HG03469 (cell line): Measurements from ENCODE around the gene MYZAP.
"Not testable (repeated sequence)": the region's sequence is repeated elsewhere in the genome, so short reads cannot be mapped to it uniquely, and the experiment has no call there.

ENCODE experiments used
- ATAC-seq: cut with Tn5 transposase; IDR thresholded peaks from one replicate; pipeline ENCODE4 v1.9.1; 2021; ENCODE audit warnings: mild to moderate bottlenecking, moderate library complexity, moderate number of reproducible peaks; ENCODE audit not compliant: unreplicated experiment

MYZAP gene

DNA sequence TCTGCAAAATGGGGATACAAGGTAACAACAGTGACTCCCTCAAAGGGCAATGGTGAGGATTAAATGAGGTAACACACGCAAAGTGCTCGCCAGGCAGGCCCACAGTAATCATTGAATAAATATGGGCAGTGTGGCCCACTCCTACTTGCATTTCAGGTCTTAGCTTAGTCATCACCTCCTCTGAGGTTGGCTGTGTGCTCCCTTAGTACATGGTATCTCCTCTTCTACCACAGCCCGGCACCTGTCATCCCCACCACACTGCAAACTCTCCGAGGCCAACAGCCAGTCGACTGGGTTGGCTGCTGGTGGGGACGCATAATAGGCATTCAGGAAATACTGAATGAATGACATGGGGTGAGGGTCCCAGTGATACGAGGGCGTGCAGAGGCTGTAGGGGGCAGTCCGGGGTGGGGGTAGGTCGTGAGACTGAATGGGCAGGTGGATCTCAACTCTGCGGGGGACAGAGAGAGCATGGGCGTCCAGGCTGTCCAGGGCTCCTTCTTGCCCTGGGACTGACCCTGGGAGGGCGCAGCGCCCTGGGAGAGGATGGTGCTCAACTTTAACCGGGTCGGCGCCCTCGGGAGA, 375 bp upstream of the MYZAP start:
- ATAC-seq: no peak

DNA sequence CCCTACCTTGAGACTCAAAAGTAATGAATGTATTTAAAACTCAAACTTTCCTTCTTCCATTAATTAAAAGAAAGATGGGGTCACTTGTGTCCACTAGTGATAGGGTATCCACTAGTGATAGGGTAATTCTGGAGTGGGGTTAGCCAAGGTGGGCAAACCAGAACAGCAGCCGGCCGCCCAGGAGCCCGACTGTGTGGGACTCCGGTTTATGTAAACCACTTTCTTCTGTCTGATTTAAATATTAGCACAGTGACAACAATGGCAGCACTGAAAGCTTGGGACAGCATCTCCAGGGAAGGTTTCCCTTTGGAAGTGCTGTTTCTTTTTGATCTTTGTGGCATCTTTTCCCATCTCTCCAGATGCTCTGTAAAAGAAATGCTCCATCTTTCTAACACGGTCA, 722 bp downstream of the MYZAP start:
- ATAC-seq: no peak

DNA sequence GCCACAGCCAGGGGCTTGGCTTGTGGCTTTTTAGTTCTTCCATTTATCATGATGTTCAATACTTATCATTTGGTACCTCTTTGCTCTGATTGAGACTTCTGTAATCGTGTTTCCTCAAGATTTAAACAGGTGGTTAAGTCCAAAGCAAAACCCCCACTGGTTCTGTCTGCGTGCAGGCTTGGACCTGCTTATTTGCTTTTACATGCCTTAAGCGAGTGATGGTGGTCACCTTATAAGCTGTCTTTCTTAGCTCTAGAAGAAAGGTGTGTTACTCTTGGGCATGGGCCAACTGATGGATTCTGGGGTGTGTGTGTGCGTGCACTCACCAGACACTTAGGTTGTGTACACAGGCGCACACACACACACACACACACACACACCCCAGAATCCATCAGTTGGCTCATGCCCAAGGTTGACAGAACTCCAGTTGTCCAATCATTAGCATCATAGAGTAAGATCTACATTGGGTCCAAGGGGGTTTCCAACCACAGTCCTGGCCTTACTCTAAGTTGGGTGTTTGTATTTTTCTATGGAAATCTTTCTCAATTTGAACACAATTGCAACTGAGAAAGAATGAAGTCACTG, 1.2 kb downstream of the MYZAP start:
- ATAC-seq: no peak

DNA sequence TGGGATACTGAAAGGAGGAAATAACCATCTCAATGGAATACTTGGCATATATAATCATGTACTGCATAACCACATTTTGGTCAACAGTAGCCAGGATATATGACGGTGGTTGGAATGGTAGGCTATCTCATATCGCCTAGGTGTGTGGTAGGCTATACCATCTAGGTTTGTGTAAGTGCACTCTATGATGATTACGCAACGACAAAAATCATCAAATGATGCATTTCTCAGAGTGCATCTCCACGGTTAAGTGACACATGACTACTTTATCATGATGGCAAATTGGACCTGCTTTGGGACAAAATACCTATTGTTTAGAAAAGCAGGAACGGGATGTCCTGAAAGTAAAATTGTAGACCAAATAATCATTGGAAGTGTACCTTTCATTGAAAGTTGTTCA, 2.8 kb downstream of the MYZAP start:
- ATAC-seq: no peak

DNA sequence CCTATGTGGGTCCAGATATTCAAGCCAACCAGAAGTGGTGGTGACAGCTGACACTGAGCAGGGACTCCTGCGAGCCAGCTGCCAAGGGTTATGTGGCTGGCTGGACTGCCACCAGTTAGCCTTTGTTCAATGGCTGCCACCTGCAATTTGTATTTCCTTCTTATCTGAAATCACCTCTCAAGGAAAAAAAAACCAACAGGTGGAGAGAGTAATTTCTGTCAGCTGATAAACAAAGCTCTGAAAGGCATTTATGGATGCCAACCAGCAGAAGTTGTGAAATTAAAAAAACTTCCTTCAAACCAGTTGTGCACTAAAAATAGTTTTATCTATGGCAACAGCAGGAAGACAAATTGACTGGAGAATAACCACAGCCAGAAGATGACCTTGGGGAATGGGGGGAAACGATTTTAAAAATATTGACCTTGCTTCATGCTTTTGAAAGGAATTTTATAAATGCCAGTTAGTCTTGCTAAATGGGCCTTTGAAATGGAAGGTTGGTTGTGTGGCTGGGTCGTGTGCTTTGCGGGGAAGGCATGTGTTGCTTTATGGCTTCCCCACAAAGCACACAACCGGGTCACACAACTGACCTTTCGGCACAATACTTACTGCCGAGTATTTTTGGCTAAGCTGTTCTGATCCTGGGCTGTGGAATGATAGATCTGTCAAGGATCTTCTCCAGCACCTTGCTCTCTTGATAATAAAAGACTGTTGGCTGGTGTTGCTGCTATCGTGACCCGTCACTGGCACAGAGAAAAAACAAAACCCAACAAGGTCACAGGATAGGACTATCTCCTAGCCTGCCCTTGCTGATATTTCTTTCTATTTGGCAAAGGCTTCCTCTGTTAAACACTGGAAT, 3.5 kb downstream of the MYZAP start:
- ATAC-seq: no peak

DNA sequence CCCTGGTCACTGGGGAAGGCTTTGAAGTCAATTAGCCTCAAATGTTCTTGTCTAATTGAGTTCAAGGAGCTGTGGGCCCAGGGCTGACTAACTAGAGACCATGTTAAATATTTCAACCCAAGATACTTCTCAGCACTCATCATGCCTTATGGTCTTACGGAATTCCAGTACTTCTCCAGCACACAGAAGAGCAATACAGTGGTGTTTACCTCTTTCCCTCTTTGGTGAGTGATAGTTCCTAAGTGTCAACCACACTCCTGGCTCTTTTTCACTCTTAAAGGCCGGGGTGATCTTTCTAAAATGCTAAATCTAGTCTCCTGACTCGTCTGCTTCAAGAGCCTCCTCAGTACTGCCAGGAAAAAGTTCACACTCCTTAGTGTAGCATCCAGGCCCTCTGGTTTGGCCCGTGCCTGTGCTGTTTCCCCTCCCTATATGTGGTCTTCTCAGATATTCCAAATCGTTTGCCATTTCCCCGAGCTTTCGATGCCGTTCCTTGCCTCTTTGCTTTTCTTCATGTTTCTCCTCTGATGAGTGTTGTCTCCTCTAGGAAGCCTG, 4.7 kb downstream of the MYZAP start:
- ATAC-seq: no peak

DNA sequence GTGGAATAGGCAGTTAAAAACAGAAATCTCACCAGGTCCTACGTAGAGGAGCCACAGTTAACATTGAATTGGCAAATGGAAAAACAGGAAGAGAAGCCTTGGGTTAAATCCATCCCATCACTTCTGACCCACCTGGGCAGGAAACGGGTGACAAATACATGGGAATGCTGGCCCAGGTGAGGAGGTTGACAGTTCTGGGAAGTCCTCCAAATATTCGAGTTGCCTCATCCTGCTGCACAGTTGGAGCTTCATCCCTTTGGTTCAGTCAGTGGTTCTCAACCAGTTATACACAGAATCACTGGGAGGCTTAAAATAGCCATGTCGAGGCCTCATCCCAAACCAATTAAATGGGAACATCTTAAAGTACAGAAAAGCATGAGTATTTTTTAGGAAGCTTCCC, 5.3 kb downstream of the MYZAP start:
- no peak for ATAC-seq

DNA sequence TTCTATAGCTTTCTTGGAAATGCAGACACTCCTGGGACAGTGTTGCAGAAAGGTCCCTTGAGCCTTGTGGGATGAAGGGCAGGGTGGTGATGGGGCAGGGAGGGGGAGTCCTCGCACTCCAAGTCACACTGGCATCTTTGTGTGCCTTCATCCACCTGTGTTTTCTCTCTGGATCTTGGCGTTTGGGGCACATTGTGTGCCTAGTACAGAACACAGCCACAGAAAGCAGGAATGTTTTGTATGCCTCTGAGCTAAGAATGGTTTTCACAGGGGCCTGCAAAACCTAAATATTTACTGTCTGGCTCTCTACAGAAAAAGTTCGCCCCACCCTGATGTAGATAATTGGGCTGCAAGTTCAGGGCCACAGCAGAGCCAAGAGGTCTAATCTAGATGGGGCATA, 5.7 kb downstream of the MYZAP start:
- ATAC-seq: no peak

DNA sequence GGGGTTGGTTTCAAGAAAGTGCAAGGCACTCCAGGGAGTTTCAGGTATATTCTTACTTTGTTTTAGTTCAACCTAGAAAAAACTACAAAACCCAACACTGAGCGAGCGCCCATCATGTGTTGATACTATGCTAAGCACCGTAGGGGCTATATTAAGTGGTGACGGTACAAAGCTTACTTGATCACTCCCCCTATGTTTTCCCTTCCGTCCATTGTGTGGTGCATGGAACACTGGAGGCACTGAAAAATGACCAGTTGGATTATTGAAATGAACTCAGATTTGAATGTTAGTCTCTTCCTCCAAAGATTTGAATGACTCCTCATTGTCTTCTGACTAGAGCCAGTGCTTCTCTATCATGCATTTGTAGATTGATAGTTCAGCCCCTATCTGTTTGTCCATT, 6.6 kb downstream of the MYZAP start:
- ATAC-seq: no peak

DNA sequence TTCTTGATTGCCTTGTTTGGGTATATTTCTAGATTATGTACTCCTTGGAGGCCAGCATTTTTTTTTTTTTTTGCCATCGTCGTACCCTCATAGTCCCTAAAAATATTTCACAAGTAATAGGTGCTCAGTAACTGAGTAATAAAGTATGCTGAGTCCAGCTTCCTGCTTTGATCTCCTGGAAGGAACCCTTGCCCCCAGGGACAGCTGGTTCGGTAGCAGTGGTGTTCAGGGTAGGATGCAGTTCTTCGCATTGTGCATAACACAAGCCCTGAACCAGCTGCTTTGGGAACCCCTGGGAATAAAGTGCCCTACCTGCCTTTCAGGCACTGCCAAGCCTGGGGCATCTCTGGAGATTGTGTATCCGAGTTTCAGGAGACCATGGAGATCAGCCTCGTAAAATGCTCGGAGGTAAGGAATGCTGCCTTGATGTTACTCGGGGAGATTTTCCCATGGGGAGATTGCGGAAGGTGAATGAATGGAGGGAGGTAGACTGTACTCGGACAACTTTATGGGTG, 7.6 kb downstream of the MYZAP start:
- no peak for ATAC-seq

DNA sequence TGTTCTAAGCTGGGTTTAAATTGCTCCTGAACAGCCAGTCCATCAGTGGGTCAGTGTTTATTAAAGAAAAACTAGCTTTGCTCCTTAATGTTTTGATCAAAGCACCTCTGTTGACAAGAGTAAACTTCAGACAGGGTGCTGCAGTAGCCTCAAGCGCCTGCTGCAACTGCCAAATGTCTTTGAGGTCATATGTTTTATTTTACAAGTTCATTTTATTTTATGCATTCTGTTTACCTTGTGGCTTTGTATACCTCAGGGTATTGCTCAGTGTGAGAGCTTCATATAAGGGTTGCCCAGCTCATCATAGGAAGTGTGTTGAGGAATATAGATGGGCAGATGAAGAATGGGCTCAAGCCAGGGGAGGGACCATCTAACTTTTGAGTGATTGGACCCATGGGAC, 8.5 kb downstream of the MYZAP start:
- no peak for ATAC-seq

DNA sequence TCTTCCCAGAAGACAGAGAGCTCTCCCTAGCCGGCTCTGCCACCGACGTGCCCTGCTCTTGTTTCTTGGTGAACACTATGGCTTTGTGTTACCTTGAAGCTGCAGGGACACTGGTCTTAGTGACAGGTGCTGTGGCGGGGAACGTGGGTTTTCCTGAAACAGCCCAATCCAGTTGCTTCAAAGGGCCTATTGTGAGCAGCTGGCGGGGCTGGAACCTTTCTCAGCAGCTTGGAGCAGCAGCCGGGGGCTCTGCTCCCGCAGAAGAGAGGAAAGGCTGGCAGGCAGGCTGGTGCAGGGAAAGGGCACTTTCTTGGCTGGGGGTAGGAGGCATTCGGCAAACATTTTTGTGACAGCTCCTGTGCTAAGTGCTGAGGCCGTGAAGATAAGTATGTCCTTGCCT, 12.8 kb downstream of the MYZAP start:
- ATAC-seq: no peak

DNA sequence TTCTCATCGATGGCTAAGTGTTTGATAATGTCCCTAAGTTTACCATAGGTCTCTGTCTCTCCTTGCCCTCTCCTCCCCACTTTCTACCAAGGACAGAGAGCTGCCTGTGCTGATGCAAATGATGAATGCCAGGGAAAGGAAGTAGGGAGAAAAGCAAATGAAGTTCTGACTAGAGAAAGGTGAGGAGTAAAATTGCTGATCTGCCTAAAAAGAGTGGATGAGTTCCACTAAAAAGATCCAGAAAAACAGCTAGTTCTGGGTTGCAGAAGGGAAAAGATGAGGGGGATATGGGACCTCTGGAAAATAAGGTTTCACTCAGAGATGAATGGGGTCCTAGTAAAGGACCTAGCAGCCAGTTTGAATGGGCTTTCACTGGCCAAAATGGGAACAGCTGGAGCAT, 13.8 kb downstream of the MYZAP start:
- ATAC-seq: no peak

DNA sequence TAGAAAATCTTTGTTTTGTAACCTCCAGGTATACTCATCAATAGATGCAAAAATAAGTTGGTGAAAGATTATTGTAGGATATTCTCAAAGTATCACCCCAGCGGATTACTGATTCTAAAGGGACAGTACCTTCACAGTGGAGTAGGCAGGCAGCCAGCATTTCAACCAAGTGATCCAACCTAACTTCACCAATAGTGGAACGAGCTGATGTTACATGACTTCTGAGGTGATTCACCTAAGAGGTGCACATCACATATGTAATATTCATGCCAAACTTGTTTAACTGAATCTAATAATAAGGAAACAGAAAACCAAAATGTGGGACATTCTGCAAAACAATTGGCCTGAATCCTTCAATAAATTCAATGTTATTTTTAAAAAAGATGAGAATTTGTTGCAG, 14.3 kb downstream of the MYZAP start:
- ATAC-seq: no peak

DNA sequence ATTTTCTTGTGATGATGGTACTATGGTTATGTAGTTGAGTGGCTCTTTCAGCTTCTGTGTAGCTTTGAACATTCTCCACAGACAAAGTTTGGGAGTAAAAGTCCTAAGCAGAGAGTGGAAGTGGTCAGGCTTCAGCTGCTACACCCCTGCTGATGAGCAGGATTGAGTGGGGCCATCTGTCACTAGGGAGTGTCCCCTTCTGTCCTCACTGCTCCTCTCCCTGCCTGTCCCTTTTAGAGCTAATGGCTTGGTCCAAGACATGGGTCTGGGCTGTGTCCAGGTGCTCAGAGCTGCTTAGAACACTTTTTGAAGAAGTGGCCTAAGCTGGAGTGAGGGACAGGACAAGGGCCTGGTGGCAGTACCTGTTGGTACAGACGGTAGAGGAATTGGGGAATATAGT, 15.1 kb downstream of the MYZAP start:
- ATAC-seq: no peak

DNA sequence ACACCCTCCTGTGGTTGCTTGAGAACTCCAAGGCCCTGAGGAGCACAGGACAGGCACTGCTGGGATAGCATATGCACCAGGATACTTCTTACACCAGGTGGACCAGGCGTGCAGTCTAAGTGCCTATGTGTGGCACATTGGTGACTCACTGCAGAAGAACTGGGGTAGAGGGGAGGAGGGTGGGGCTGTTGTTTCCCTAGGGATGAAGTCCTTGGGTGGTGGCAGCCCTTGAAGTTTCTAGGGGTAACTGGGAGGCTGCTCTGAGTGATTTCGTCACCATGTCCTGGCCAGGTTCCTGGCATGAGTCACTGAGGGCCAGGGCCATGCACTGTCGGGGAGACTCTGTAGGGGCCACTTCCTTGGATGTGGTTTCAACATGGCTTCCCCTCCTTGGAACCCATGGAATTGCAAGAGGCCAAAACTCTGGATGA, 15.9 kb downstream of the MYZAP start:
- ATAC-seq: no peak

DNA sequence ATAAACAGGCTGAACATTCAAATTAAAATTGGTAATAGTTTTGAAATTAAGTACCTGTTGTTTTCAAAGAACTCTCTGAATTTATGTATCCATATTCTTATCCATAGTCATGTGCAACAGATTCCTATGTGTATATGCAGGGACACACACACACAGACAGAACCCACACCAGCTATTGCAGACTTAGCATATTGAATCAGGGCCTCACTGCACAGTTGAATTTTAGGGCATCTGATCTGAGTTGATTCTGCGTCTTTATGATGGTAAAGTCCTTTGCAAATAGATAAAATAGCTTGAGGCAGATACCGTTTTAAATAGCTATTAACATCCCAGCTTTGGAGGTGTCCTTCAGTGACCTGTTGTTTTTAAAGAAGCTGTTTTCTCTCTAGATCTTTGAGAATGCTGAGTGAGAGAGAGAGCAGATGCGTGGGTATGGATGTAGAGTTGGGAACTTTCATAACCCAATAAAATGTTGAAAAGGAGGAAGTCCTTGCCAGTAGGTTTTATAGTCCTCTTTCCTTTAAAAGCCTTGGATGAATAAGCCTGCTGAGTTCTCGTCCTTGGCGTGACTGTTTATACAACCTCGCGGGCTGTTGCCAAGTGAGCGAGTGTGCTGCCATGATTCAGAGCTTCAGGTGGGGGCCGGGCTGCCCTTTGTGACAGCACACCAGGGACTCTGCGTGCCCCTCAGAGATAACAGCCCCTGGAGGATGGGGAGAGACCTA, 18.3 kb downstream of the MYZAP start:
- ATAC-seq: no peak

DNA sequence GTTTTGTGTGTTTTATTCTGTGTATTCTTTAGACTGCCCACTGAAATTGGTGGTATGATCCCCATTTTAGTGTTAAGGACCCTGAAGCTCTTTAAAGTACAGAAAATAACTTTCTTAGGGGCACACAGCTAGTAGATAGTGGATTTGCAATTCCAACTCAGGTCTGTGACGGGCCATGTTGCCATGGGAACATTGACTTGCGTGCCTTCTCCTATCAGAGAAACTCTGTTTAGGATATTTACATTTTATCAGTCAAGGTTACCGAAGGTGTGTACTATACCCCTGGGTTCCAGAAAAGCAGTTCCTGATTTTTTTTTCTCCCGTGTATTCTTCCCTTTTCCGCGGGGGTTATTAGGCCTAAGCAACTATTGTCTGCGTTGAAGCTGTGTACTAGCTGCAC, 19.4 kb downstream of the MYZAP start:
- no peak for ATAC-seq

DNA sequence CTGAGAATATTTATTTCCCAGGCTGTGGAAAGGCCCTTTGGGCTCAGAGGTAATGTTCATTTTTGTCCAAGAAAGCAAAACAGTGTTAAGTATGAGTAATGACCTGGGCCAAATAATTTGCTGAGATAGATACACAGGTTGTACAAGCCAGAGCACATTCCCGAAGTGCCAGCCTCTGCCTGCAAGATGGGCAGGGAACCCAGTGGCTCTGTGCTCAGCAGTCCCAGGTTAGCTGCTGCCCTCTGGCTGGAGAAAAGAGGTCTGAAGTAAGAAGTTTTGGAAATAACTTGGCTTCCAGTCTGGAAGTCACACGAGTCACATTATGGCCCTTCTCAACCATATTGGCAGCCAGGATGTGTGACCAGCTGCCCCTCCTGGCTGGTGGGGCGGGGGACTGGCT, 20.2 kb downstream of the MYZAP start:
- ATAC-seq: no peak

DNA sequence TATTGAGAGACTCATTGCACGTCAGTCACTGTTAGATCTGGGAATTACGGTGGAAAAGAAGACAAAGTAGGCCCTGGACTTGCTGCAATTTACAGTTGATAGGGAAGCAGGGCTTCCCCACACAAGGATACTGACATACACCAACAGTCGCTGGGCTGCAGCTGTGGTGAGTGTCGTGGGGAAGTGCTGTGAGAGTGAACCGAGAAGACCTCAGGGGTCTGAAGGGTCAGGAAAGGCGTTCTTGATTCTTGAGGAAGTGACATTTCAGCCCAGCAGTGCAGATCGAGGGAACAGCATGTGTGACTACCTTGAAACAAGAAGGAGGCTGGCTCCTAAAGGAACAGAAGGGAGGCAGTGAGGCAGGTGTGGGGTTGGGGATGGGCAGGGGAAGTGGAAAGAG, 22.5 kb downstream of the MYZAP start:
- ATAC-seq: no peak

DNA sequence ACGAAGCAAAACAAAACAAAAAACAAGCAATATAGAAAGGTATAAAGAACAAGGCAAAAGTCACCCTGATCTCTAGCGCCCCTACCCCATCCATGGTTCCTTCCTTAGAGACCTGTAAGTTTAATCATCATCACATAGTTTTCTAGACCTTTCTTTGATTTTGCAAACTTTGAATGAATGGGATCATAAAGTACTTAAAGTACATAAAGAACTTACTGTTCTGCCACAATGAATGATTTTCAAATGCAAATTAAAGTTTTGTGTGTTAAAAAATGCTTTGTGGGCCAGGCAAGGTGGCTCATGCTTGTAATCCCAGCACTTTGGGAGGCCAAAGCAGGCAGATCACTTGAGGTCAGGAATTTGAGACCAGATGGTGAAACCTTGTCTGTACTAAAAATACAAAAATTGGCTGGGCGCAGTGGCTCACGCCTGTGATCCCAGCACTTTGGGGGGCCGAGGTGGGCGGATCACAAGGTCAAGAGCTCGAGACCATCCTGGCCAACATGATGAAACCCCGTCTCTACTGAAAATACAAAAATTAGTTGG, 24.3 kb downstream of the MYZAP start:
- not testable (repeated sequence) for ATAC-seq
